ENCODE results near the gene NINL.
"Not testable (repeated sequence)": the region's sequence is repeated elsewhere in the genome, so short reads cannot be mapped to it uniquely, and the experiment has no call there.

Gene NINL

DNA sequence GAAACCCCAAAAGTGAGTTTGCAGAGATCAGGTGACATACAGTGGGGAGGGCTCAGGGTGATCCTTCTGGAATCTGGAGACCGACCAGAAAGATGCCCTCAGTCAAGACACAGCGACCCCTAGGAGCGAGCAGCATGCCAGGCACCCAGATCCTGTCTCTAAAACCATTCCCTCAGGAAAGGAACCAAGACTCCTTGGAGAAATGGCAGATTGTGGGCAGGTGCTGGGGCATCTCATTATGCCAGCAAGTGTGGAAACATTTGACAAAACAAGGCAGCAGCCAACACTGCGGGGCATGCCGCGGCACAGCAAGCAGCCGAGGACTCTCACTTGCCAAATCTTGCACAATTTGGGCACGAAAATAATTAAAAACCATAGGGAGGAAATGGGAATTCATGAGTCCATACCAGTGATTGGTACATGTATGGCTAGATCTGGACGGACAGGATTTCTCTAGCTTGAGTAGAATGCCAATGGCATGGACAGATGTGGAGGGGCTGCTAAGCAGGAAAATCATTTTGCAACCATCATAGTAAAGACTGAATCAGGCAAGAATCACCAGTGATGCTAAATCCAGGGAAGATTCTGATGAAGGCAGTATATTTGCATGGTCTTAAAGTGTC, 101.0 kb downstream of the NINL start:
- no peak for DNase-seq (ENCODE audit: low read depth)

GRCh38 chr20:25483431-25484132, 101.7 kb downstream of the NINL start:
- no peak for DNase-seq (ENCODE audit: low read depth)

DNA sequence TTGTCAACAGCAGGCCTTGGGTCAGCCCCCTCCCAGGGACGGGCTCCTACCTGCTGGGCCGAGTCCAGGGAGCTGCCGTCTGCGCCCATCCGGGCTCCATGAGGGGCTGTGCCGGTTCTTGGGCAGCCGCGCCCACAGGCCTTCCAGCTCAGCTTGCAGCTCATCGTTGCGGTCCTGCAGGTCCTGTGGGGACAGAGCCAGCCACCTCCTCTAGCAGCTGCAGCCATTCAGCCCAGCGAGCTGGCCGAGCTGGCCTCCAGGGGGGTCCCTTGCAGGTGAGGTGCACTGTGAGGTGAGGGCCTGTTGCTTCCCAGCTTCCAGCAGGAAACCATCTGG, 103.4 kb downstream of the NINL start:
- no peak for DNase-seq (ENCODE audit: low read depth)

- DNase-seq (ENCODE audit: low read depth) = no peak
These were observed 104.0 kb downstream of the NINL start for GRCh38 chr20:25481235-25481917.

DNA sequence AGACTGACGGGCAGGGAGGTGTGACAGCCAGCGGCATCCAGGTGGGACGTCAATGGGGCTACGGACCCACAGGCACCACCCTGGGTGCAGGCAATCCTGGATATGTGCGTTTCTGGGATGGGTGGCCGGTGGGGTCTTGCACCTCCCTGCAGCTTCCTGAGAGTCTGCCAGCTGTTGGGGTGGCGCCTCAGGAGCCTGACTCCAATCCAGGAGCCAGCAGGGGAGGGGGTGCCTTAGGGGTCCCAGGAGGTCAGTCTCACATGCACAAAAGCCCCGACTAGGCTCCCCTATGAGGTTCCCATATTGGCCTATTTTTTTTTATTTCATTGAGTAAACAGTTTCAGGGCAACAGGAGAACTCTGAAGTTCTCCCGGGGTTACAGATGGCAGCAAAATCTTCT, 104.5 kb downstream of the NINL start:
- no peak for DNase-seq (ENCODE audit: low read depth)

GRCh38 chr20:25480156-25480555, 105.2 kb downstream of the NINL start:
- DNase-seq (ENCODE audit: low read depth) = no peak

- DNase-seq (ENCODE audit: low read depth) = no peak
These were observed 105.7 kb downstream of the NINL start for GRCh38 chr20:25479638-25480037.

DNA sequence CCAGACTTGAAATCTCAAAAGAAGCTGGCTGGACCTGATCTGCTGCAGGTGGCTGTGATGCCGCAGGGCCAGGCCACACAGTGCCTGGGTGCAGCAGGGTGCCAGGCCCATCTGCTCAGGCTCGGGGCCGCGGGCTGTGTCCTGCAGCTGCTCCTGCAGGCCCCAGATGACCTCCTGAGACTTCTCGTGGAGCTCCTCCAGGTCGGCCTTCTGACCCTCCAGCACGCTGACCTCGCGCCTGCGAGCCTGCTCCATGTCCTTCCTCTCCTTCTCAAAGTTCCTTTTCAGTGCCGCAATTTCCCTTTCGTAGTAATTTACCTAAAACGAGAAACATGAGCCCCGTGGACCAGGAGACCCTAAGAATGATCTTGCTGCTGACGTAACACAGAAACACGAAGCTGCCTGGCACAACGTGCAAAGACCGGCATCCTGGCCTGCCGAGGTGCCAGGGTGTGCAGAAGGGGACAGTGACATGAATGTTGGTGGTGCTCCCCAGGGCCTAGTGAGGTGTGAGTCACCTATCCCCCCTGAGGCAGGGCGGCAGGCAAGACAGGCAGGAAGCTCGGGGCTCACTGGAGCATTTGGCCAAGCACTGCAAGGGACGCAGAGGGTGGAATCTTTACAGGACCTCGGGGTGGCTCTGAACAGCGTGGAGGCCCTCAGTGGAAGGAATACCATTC, 106.3 kb downstream of the NINL start:
- DNase-seq (ENCODE audit: low read depth) = no peak

DNA sequence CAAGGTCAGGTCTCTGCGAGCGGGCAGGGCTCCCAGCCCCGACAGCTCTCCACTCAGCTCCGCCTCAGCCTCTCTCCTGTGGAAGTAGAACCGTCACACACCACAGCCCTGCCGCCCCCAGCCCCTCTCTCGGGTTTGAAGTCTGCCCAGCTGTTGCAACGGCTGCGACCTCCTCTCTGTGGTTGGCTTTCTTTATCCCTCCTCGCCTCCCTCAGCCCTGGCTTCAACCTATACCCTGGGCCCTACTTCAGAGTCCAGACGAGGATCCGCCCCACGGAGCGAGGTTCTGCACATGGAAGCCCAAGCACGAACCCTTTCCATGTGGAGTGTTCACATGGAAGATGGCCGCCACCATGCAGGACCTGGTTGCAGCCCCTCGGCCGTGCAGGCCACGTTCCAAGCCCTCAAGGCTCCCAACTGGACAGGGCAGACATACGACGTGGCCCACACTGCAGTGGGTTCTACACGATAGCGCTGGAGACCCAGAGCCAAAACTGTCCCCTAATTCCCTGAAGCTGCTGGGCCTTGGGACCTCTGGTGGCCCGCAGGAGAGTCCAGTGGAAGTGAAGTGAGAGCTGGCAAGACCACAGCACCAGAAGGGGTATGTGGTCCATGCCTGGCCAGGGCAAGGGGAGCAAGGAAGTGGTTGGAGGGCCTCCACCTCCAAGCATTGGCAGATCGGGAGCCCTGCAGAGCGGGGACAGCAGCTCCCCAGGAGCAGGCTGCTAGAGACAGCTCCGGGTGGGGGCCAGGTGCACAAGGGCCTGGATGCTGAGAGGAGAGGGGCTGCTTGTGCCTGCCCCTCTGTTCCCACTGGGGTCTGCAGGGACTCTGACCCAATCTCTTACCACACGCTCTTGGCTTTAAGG, 108.1 kb downstream of the NINL start:
- no peak for DNase-seq (ENCODE audit: low read depth)

GRCh38 chr20:25476106-25477013, 109.0 kb downstream of the NINL start:
- no peak for DNase-seq (ENCODE audit: low read depth)

GRCh38 chr20:25473297-25473696, 112.0 kb downstream of the NINL start:
- DNase-seq (ENCODE audit: low read depth) = not testable (repeated sequence)

- no peak for DNase-seq (ENCODE audit: low read depth)
These were observed 114.3 kb downstream of the NINL start for GRCh38 chr20:25471020-25471419.

DNA sequence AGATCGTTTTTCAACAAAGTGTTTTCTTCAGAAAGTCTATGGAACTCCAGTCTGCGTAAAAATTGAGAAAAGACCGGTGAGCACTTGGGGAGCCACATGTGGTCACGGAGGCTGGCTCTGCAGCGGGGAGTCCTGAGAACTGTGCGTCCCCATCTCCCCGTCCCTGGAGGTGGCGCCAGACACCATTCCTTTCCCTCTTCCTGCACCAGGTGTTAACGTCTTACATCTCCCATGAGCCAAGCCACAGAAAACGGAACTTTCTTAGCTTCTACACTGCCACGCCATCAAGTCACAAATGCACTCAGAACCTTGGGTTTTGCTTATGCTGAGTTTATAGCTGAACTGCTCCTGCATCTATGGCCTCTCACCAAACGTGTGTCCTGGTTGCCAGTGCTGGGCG, 115.3 kb downstream of the NINL start:
- no peak for DNase-seq (ENCODE audit: low read depth)

DNA sequence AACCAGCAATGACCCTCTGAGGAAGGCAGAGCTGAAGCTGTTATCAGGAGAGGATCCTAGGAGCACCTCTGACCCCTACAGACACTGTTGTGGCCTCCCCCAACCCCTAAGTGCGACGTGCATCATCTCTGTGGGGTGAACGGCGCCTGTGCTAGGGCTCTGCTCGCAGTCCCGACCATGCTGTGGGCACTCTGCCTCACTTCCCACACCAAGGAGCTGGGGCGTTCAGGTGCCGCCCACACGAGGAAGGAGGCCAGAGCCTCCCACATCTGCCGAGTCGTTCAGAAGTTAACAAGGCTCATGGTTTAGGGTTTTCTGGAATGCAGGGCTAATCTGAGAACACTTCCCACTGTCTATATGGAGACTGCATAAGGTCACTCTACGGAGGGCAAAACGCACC, 115.8 kb downstream of the NINL start:
- no peak for DNase-seq (ENCODE audit: low read depth)

- no peak for DNase-seq (ENCODE audit: low read depth)
These were observed 116.9 kb downstream of the NINL start for GRCh38 chr20:25468126-25469075.

DNA sequence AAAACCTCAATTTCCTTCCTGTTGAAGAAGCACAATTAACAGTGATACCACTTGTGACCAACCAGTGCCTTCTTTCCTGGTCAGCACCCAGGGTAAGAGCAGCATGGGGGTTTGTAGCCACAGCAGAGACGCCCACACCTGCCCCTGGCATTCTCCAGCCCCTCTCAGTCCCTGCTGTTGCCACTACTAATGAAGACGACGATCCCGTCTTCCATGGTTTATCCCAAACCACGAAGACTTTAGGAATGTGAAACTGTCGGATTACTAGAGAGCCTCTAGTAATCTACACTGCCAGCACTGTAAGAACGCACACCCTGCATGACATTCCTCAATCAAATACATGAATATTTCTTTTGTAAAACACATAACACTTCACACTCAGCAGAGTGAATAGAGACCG, 117.9 kb downstream of the NINL start:
- no peak for DNase-seq (ENCODE audit: low read depth)

DNA sequence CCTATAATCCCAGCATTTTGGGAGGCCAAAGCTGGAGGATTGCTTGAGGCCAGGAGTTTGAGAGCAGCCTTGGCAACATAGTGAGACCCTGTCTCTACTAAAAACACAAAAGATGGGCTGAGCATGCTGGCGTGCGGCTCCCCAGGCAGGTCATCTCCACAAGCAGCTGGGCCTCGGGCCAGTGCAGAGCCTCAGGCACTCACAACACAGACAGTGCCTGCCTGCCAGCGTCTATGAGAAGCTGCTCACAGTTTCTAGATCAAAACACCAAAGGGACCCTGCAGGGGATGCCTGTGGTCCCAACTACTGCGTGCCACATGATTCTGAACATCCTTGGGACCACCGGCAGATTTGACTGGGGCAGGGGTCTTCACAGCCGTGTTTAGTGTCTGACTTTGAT, 118.5 kb downstream of the NINL start:
- no peak for DNase-seq (ENCODE audit: low read depth)

- DNase-seq (ENCODE audit: low read depth) = no peak
These were observed 119.8 kb downstream of the NINL start for GRCh38 chr20:25465243-25466135.

All from non-pigmented ciliary epithelial cell (primary cell).